GM18951 (cell line): ENCODE data around the gene TMED3.
"Not testable (repeated sequence)": the region's sequence is repeated elsewhere in the genome, so short reads cannot be mapped to it uniquely, and the experiment has no call there.

Experiments
- POLR2A ChIP-seq: IDR thresholded peaks from 4 replicates; pipeline ENCODE4 v1.6.1; 2011; ENCODE audit warnings: mild to moderate bottlenecking; ENCODE audit not compliant: insufficient read length, insufficient read depth; ENCODE audit errors: extremely low read depth
- in situ Hi-C: fragments of 300-500 bp; cut with MboI; formaldehyde crosslinking; loops from one replicate; pipeline ENCODE4 v1.12.0; 2022; ENCODE audit warnings: low sequenced_read_pairs, mixed read lengths, inconsistent platforms; ENCODE audit not compliant: unreplicated experiment

TMED3 gene

GRCh38 chr15:79299841-79300235, 11.1 kb upstream of the TMED3 start:
- TF ChIP-seq POLR2A = no peak
- in situ Hi-C loops = no loop called here

- no peak for TF ChIP-seq POLR2A
- in situ Hi-C loops = no loop called here
Observed at GRCh38 chr15:79307251-79307650, 3.7 kb upstream of the TMED3 start.

- in situ Hi-C loops = no loop called here
- TF ChIP-seq POLR2A = no peak
Observed at GRCh38 chr15:79308874-79309273, 2.0 kb upstream of the TMED3 start.

- no peak for TF ChIP-seq POLR2A
- in situ Hi-C loops = no loop called here
Observed at GRCh38 chr15:79310612-79310984, 314 bp upstream of the TMED3 start.

- no peak for TF ChIP-seq POLR2A
- in situ Hi-C loops = no loop called here
Observed at GRCh38 chr15:79311901-79312553, 1.1 kb downstream of the TMED3 start.

- in situ Hi-C loops = no loop called here
- TF ChIP-seq POLR2A = no peak
Observed at GRCh38 chr15:79314186-79314585, 3.3 kb downstream of the TMED3 start.

GRCh38 chr15:79314811-79315210, 3.9 kb downstream of the TMED3 start:
- in situ Hi-C loops = no loop called here
- no peak for TF ChIP-seq POLR2A

- in situ Hi-C loops = no loop called here
- no peak for TF ChIP-seq POLR2A
Observed at GRCh38 chr15:79315623-79316328, 4.9 kb downstream of the TMED3 start.

GRCh38 chr15:79316864-79317263, 6.0 kb downstream of the TMED3 start:
- in situ Hi-C loops = no loop called here
- TF ChIP-seq POLR2A = no peak

GRCh38 chr15:79319973-79320372, 9.1 kb downstream of the TMED3 start:
- in situ Hi-C loops = not testable (repeated sequence)

- TF ChIP-seq POLR2A = no peak
- in situ Hi-C loops = no loop called here
Observed at GRCh38 chr15:79321876-79322275, 11.0 kb downstream of the TMED3 start.

GRCh38 chr15:79322306-79322705, 11.4 kb downstream of the TMED3 start:
- in situ Hi-C loops = no loop called here
- TF ChIP-seq POLR2A = no peak

- no peak for TF ChIP-seq POLR2A
- in situ Hi-C loops = no loop called here
Observed at GRCh38 chr15:79322945-79323344, 12.0 kb downstream of the TMED3 start.

GRCh38 chr15:79329171-79329611, 18.3 kb downstream of the TMED3 start:
- no peak for TF ChIP-seq POLR2A
- in situ Hi-C loops = no loop called here
